A549 (cell line): ENCODE measurements around the gene RARA. TPM values are rescaled to one million over a fixed set of nuclear protein-coding genes. Genes with fewer than 3 reads are reported as not detected.

ENCODE experiments used
- ATAC-seq, 2 experiments: fragments of 200-7000 bp in 1 of 2; fragments of >200 bp in 1 of 2; cut with Nextera tagmentation in 1 of 2; cut with Tn5 transposase in 1 of 2; 3 replicates each; pipeline versions ENCODE4 v1.8.0 to v1.9.1; 2018 to 2020; ENCODE audit warnings: mild to moderate bottlenecking in 1 of 2, moderate library complexity in 1 of 2
- CTCF ChIA-PET: fragments of 300-600 bp; sonication (Branson Sonifier 250); formaldehyde crosslinking; extraction: SDS; loops from one replicate; lab custom pipeline; 2021; ENCODE audit warnings: antibody characterized with exemption, inconsistent platforms; lab: Yijun Ruan, JAX
- POLR2A ChIA-PET: fragments of 350-600 bp; formaldehyde crosslinking; extraction: SDS; loops from one replicate; lab custom pipeline; 2021; ENCODE audit warnings: antibody characterized with exemption, inconsistent platforms; lab: Yijun Ruan, JAX
- DNase-seq, 2 experiments: peaks; one replicate each; pipeline versions ENCODE4 v3.0.0 to v3.0.0-alpha.2; 2011 to 2016; ENCODE audit warnings: low read depth in 1 of 2, low spot score in 1 of 2
- FAIRE-seq: peaks from 2 replicates; lab custom pipeline; 2011; peaks lifted over from hg19 to GRCh38; lab: Jason Lieb, UNC
- H3K27ac ChIP-seq, 2 experiments: fragments of >200 bp; sonication (Bioruptor Twin); formaldehyde crosslinking; 3 replicates each; pipeline ENCODE4 v1.5.1; 2016 to 2017
- H3K4me1 ChIP-seq: fragments of >200 bp; sonication (Bioruptor Twin); formaldehyde crosslinking; 3 replicates; pipeline ENCODE4 v1.6.1; 2016
- H3K4me2 ChIP-seq: fragments of >200 bp; sonication (Bioruptor Twin); formaldehyde crosslinking; 3 replicates; pipeline ENCODE4 v1.6.1; 2016
- H3K4me3 ChIP-seq: fragments of >200 bp; sonication (Bioruptor Twin); formaldehyde crosslinking; 3 replicates; pipeline ENCODE4 v1.5.1; 2016
- H3K9me3 ChIP-seq: fragments of >200 bp; sonication (Bioruptor Twin); formaldehyde crosslinking; 3 replicates; pipeline ENCODE4 v1.6.1; 2016
- BHLHE40 ChIP-seq: IDR thresholded peaks from 2 replicates; pipeline ENCODE4 v1.6.1; 2012; ENCODE audit warnings: low read depth, low read length, inconsistent platforms
- CHD4 ChIP-seq: fragments of 200-600 bp; sonication (generic); IDR thresholded peaks from 2 replicates; pipeline ENCODE4 v1.6.1; 2016; ENCODE audit warnings: antibody characterized with exemption, mild to moderate bottlenecking, borderline replicate concordance
- EP300 ChIP-seq, 2 experiments: fragments of >200 bp; sonication (Bioruptor Twin); formaldehyde crosslinking; IDR thresholded peaks; 2 replicates in 1 of 2; 3 replicates in 1 of 2; pipeline ENCODE4 v1.6.1; 2016 to 2017
- FOSB ChIP-seq: fragments of 250-450 bp; sonication (Bioruptor Pico); IDR thresholded peaks from 2 replicates; pipeline ENCODE4 v1.5.0; 2020; ENCODE audit warnings: mild to moderate bottlenecking, moderate library complexity
- FOSL2 ChIP-seq, 2 experiments: fragments of 450-650 bp in 1 of 2; fragments of >200 bp in 1 of 2; sonication (Bioruptor Twin) in 1 of 2; formaldehyde crosslinking; IDR thresholded peaks; 2 replicates each; pipeline versions ENCODE4 v1.5.0 to v1.6.1; 2016 to 2020; ENCODE audit warnings: mild to moderate bottlenecking in 1 of 2, moderate library complexity in 1 of 2
- FOXS1 ChIP-seq: fragments of 250-450 bp; sonication (Bioruptor Pico); IDR thresholded peaks from 2 replicates; pipeline ENCODE4 v1.5.0; 2020; ENCODE audit warnings: mild to moderate bottlenecking, moderate library complexity
- GATA3 ChIP-seq: IDR thresholded peaks from 2 replicates; pipeline ENCODE4 v1.6.1; 2012; ENCODE audit warnings: borderline replicate concordance
- HDAC2 ChIP-seq: fragments of 200-600 bp; sonication (generic); IDR thresholded peaks from 2 replicates; pipeline ENCODE4 v1.6.1; 2016
- HEYL ChIP-seq: fragments of 250-450 bp; sonication (Bioruptor Pico); IDR thresholded peaks from 2 replicates; pipeline ENCODE4 v1.8.0; 2021; ENCODE audit warnings: mild to moderate bottlenecking, moderate library complexity
- HOXB13 ChIP-seq: fragments of 250-450 bp; sonication (Bioruptor Pico); IDR thresholded peaks from 2 replicates; pipeline ENCODE4 v1.5.0; 2020; ENCODE audit warnings: low read depth, mild to moderate bottlenecking, moderate library complexity
- HOXB5 ChIP-seq: fragments of 250-450 bp; sonication (Bioruptor Pico); IDR thresholded peaks from 2 replicates; pipeline ENCODE4 v1.5.0; 2020; ENCODE audit warnings: mild to moderate bottlenecking, moderate library complexity
- JUN ChIP-seq, 2 experiments: fragments of >200 bp; sonication (Bioruptor Twin); formaldehyde crosslinking; IDR thresholded peaks; 2 replicates in 1 of 2; 3 replicates in 1 of 2; pipeline ENCODE4 v1.6.1; 2016 to 2017
- JUNB ChIP-seq: fragments of >200 bp; sonication (Bioruptor Twin); formaldehyde crosslinking; IDR thresholded peaks from 2 replicates; pipeline ENCODE4 v1.6.1; 2016
- NPAS2 ChIP-seq: fragments of 250-450 bp; sonication (Bioruptor Pico); IDR thresholded peaks from 2 replicates; pipeline ENCODE4 v1.8.0; 2022; ENCODE audit warnings: mild to moderate bottlenecking, moderate library complexity, borderline replicate concordance
- NR3C1 ChIP-seq: fragments of >200 bp; sonication (Bioruptor Twin); formaldehyde crosslinking; IDR thresholded peaks from 3 replicates; pipeline ENCODE4 v1.6.1; 2017
- POLR2AphosphoS2 ChIP-seq: conservative IDR thresholded peaks from 2 replicates; pipeline ENCODE4 v1.6.1; 2012; ENCODE audit warnings: low read length, improper control_type of control experiment, inconsistent platforms
- RAD21 ChIP-seq, 2 experiments: fragments of >200 bp in 1 of 2; sonication (Bioruptor Twin) in 1 of 2; formaldehyde crosslinking in 1 of 2; IDR thresholded peaks in 1 of 2; conservative IDR thresholded peaks in 1 of 2; 2 replicates in 1 of 2; 3 replicates in 1 of 2; pipeline ENCODE4 v1.6.1; 2012 to 2018; ENCODE audit warnings: inconsistent platforms in 1 of 2
- RARB ChIP-seq: fragments of 250-450 bp; sonication (Bioruptor Pico); IDR thresholded peaks from 2 replicates; pipeline ENCODE4 v1.8.0; 2021; ENCODE audit warnings: mild to moderate bottlenecking, moderate library complexity
- RNF2 ChIP-seq: fragments of 200-600 bp; sonication (generic); IDR thresholded peaks from 2 replicates; pipeline ENCODE4 v1.6.1; 2016; ENCODE audit warnings: low read depth, mild to moderate bottlenecking, antibody characterized with exemption, moderate library complexity, borderline replicate concordance
- SMC3 ChIP-seq: fragments of >200 bp; sonication (Bioruptor Twin); formaldehyde crosslinking; IDR thresholded peaks from 3 replicates; pipeline ENCODE4 v1.6.1; 2018; ENCODE audit warnings: inconsistent platforms
- SREBF2 ChIP-seq: fragments of 450-650 bp; IDR thresholded peaks from 2 replicates; pipeline ENCODE4 v1.6.1; 2014; ENCODE audit warnings: mild to moderate bottlenecking, moderate library complexity
- ZC3H11A ChIP-seq: fragments of 450-650 bp; IDR thresholded peaks from 2 replicates; pipeline ENCODE4 v1.6.1; 2014; ENCODE audit warnings: antibody characterized with exemption, mild to moderate bottlenecking
- ZNF302 ChIP-seq: fragments of 250-450 bp; sonication (Bioruptor Pico); IDR thresholded peaks from 2 replicates; pipeline ENCODE4 v1.9.0; 2021; ENCODE audit warnings: inconsistent platforms, mild to moderate bottlenecking, moderate library complexity
- WGBS: methylation state at CpG from one replicate; pipeline ENCODE4 v1.1.6; 2017; ENCODE audit errors: missing lambda C conversion rate; 5-methylcytosine and 5-hydroxymethylcytosine counted together
- polyA plus RNA-seq, 4 experiments: library from polyadenylated mRNA; depleted of rRNA in 3 of 4; stranded (reverse); fragments of >200 nt; fragmentation: RNase III in 1 of 4; extraction: RNeasy Plus Mini Kit Qiagen cat#74134 plus additional on column Dnase treatment in 1 of 4; gene quantifications; 2 replicates in 3 of 4; 3 replicates in 1 of 4; pipeline ENCODE4 v1.2.3, GENCODE V29; 2011 to 2017
- TF ChIP-seq, protein P1 (sequence below): IDR thresholded peaks from 2 replicates; pipeline ENCODE4 v1.6.1; 2012; ENCODE audit warnings: low read depth, borderline replicate concordance
- TF ChIP-seq, protein P2 (sequence below): fragments of 250-450 bp; sonication (Bioruptor Pico); IDR thresholded peaks from 2 replicates; pipeline ENCODE4 v1.5.0; 2020; ENCODE audit warnings: low read depth, mild to moderate bottlenecking, moderate library complexity
- TF ChIP-seq, protein P3 (sequence below): IDR thresholded peaks from 2 replicates; pipeline ENCODE4 v1.6.1; 2012
- TF ChIP-seq, protein P4 (sequence below): IDR thresholded peaks from 2 replicates; pipeline ENCODE4 v1.6.1; 2012
- TF ChIP-seq, protein P5 (sequence below): fragments of 450-650 bp; IDR thresholded peaks from 2 replicates; pipeline ENCODE4 v1.6.1; 2014; ENCODE audit warnings: antibody characterized with exemption

RARA gene
- polyA plus RNA-seq, 2 of the 4 experiments (the other 2 are of a cell fraction), result 8.6 to 17.2 TPM

DNA sequence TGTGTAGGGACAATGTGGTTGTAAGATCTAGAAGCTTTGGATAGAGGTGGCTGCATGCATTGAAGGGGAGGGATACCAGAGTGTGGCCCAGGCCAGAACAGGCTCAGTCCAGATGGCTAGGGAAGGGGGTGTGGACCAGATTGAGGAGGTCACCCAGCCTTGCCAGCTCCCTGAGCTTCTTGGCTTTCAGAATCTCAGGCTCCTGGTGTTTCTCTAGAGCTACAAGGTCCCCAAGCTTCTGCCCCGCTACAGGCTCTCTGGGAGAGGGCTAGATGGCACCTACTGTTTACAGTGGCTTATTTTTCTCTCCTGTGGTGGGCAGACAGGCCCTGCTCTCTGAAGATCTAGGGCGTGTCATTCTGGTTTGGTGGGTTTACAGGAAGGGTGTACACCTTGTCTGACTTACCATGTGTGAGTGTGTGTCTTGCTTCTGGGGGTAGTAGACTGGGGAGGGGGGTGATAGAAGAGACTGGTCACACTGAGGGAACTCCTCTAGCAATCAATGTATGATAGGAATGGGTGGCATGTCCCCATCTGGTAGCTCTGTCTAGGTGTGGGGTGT, 1.1 kb downstream of the RARA start:
- Histone ChIP-seq H3K4me3 (peak overlapping the region; percentile 50), H3K9me3 (no peaks in the 10 kb centered on the region), H3K4me1 (peaks cover 86% of the 10 kb centered on the region), H3K4me2 (peak overlapping the region; percentile 99), H3K27ac (peak overlapping the region; percentile 95 to 97)
- ATAC-seq (0 out of 6 replicates have a peak, but pooled peaks of 1 of the 2 experiments have one; percentile 2), DNase-seq (no peak), FAIRE-seq (no peak)
- 93% methylated on average over 2 of the region's 2 CpGs for WGBS
- ChIA-PET CTCF (interaction anchor here (0.7 to 50.4 kb wide), 10 partner anchors 7 to 1357 kb away, joined by 3 to 2395 read pairs (median 3); partner anchors contain the start of genes CDC6, GJD3 and RARA), POLR2A (interaction anchor here (0.6 to 1.8 kb wide), 2 partner anchors 45 to 144 kb away, joined by 4 to 6 read pairs; no protein-coding TSS in a partner anchor)
- TF ChIP-seq POLR2AphosphoS2, result no peak

DNA sequence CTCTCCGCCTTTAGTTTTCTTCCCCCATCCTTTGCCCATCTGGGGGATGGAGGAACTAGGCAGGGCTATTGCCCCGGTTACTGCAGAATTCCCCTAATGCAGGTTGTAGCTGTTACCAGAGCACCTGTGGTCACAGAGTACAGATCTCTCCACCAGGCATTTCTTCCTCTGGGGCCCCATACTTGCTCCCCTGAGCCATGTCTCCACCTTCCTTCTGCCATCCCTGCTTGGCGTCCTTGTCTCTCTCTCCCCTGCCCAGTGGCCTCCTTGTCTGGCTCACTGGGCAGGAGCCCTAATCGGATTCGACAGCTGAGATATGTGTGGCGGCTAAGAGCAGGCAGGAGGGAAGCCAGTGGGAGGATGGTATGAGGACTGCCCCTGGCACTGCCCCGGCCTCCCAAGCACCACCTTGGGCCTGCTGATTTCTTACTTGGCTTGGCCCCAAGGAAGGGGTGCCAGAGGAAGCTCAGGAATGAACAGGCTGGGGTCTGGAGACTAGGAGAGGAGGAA, 2.0 kb downstream of the RARA start:
- POLR2A ChIA-PET, result interaction anchor here (0.7 to 1.8 kb wide), 2 partner anchors 44 to 92 kb away, joined by 4 to 6 read pairs; partner anchors contain the start of gene WIPF2

DNA sequence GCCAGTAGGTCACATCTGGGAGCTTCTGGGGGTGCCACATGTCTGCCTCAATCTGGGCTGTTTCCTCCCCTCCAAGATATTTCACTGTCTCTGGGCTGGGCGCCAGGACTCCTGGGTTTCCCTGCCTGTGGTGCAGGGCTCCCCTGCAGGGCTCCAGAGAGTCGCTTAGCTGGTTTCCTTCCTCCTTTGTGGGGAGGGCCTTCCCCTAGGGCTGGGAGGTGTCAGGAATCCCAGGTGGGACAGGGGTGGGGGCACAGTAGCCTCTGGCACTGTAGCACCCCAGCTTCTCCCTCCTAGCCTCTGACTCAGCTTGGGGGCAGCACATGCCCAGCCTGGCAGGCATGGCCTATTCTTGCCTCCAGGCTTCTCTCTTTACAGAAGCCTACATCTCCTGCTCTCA, 2.6 kb downstream of the RARA start:
- WGBS, result 14% methylated on average over 2 of the region's 2 CpGs

More for the DNA sequence above, 2.0 kb downstream of the RARA start:
- peak overlapping the region; percentile 99 for H3K4me2 ChIP-seq
- WGBS, result 86% methylated on average over 7 of the region's 7 CpGs
- no peak overlapping the region for H3K4me3 ChIP-seq
- H3K4me1 ChIP-seq, result peaks cover 95% of the 10 kb centered on the region
- CTCF ChIA-PET, result interaction anchor here (0.7 to 50.4 kb wide), 7 partner anchors 7 to 222 kb away, joined by 3 to 2395 read pairs (median 4); partner anchors contain the start of genes CDC6, GJD3 and RARA
- H3K9me3 ChIP-seq, result no peaks in the 10 kb centered on the region
- ATAC-seq, result no peak
- peak overlapping the region; percentile 95 to 97 for H3K27ac ChIP-seq
- TF ChIP-seq, protein P1, sequence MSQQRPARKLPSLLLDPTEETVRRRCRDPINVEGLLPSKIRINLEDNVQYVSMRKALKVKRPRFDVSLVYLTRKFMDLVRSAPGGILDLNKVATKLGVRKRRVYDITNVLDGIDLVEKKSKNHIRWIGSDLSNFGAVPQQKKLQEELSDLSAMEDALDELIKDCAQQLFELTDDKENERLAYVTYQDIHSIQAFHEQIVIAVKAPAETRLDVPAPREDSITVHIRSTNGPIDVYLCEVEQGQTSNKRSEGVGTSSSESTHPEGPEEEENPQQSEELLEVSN, result no peak
- TF ChIP-seq HEYL (CRISPR knock-in tag) (no peak), SREBF2 (no peak), HDAC2 (no peak), RAD21 (conservative IDR thresholded peaks at IDR 0.05 in 1 of 2, IDR thresholded peaks at IDR 0.05 in 1 of 2) (no peak), NPAS2 (CRISPR knock-in tag) (no peak), BHLHE40 (no peak), GATA3 (no peak), RARB (CRISPR knock-in tag) (no peak), ZNF302 (no peak), ZC3H11A (no peak), RNF2 (no peak), HOXB13 (CRISPR knock-in tag) (no peak), NR3C1 (no peak), FOSB (CRISPR knock-in tag) (no peak), CHD4 (no peak), HOXB5 (CRISPR knock-in tag) (no peak)
- TF ChIP-seq, protein P2, sequence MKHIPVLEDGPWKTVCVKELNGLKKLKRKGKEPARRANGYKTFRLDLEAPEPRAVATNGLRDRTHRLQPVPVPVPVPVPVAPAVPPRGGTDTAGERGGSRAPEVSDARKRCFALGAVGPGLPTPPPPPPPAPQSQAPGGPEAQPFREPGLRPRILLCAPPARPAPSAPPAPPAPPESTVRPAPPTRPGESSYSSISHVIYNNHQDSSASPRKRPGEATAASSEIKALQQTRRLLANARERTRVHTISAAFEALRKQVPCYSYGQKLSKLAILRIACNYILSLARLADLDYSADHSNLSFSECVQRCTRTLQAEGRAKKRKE (CRISPR knock-in tag), result no peak
- TF ChIP-seq, protein P3, sequence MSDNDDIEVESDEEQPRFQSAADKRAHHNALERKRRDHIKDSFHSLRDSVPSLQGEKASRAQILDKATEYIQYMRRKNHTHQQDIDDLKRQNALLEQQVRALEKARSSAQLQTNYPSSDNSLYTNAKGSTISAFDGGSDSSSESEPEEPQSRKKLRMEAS, result no peak
- TF ChIP-seq, protein P4, sequence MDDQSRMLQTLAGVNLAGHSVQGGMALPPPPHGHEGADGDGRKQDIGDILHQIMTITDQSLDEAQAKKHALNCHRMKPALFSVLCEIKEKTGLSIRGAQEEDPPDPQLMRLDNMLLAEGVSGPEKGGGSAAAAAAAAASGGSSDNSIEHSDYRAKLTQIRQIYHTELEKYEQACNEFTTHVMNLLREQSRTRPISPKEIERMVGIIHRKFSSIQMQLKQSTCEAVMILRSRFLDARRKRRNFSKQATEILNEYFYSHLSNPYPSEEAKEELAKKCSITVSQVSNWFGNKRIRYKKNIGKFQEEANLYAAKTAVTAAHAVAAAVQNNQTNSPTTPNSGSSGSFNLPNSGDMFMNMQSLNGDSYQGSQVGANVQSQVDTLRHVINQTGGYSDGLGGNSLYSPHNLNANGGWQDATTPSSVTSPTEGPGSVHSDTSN, result no peak
- no peak for DNase-seq
- no peak for FAIRE-seq

More for the DNA sequence above, 2.6 kb downstream of the RARA start:
- H3K4me1 ChIP-seq, result peaks cover 95% of the 10 kb centered on the region
- ATAC-seq (peak in 1 of 2 experiments; percentile 1; a peak in 1 of 6 replicates), FAIRE-seq (no peak), DNase-seq (no peak)
- no peaks in the 10 kb centered on the region for H3K9me3 ChIP-seq
- POLR2A ChIA-PET, result interaction anchor here (0.7 kb wide), 1 partner anchor 92 kb away, joined by 4 read pairs; the partner anchor contains the start of gene WIPF2
- peak overlapping the region; percentile 95 to 97 for H3K27ac ChIP-seq
- peak overlapping the region; percentile 99 for H3K4me2 ChIP-seq
- CTCF ChIA-PET, result interaction anchor here (0.8 to 50.4 kb wide), 6 partner anchors 7 to 222 kb away, joined by 3 to 2395 read pairs (median 536); partner anchors contain the start of genes CDC6, GJD3 and RARA
- no peak overlapping the region for H3K4me3 ChIP-seq
- TF ChIP-seq NR3C1 (no peak), FOSL2 (IDR thresholded peaks at IDR 0.05) (peak; percentile 21; the same call in 1 of the 2 replicates), FOSL2 (CRISPR knock-in tag; IDR thresholded peaks at IDR 0.05) (peak; percentile 26), RAD21 (conservative IDR thresholded peaks at IDR 0.05 in 1 of 2, IDR thresholded peaks at IDR 0.05 in 1 of 2) (peak in 1 of 2 experiments; percentile 27; a peak in 2 of 5 replicates), JUNB (0 out of 2 replicates have a peak, but pooled peaks have one; percentile 43), FOXS1 (CRISPR knock-in tag) (no peak), SMC3 (no peak), JUN (IDR thresholded peaks at IDR 0.05) (peak in 1 of 2 experiments; percentile 32; a peak in 1 of 5 replicates), EP300 (IDR thresholded peaks at IDR 0.05) (peak; percentile 18 to 45; a peak in 2 of 5 replicates)
- TF ChIP-seq, protein P5, sequence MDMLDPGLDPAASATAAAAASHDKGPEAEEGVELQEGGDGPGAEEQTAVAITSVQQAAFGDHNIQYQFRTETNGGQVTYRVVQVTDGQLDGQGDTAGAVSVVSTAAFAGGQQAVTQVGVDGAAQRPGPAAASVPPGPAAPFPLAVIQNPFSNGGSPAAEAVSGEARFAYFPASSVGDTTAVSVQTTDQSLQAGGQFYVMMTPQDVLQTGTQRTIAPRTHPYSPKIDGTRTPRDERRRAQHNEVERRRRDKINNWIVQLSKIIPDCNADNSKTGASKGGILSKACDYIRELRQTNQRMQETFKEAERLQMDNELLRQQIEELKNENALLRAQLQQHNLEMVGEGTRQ, result no peak
- TF ChIP-seq, protein P3, result peak; percentile 76; the same call in 1 of the 2 replicates
- TF ChIP-seq, protein P1, result peak; percentile 40; the same call in 1 of the 2 replicates
- TF ChIP-seq, all 56 proteins: peak for 7
